PC-9 (cell line): Measurements from ENCODE around the gene ZNF335.

Source experiments
- EZH2 ChIP-seq: fragments of 200-600 bp; sonication (generic); IDR thresholded peaks from 2 replicates; pipeline ENCODE4 v1.8.0; 2017; ENCODE audit warnings: antibody characterized with exemption, low read depth
- TF ChIP-seq, protein P1 (sequence below): fragments of 200-600 bp; sonication (generic); conservative IDR thresholded peaks from 2 replicates; pipeline ENCODE4 v1.6.1; 2017; ENCODE audit warnings: mixed run types, antibody characterized with exemption, mild to moderate bottlenecking, moderate library complexity

DNA sequence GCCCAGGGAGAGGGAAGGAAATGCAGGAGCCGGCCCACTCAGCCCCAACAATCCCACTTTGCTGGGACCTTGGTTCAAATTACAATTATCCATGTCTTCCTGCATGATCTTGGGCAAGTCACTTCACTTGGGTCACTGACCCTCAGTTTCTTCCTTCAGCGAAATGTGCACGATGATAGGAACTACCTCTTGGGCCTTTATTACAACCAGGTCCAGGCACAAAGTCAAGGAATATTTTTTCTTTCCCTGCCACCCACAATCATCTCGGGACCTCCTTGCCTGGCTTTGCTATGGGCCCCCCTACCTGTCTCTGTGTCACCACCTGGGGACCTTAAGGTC is 59.7 kb downstream of the ZNF335 start:
- no peak for TF ChIP-seq EZH2
- TF ChIP-seq, protein P1, sequence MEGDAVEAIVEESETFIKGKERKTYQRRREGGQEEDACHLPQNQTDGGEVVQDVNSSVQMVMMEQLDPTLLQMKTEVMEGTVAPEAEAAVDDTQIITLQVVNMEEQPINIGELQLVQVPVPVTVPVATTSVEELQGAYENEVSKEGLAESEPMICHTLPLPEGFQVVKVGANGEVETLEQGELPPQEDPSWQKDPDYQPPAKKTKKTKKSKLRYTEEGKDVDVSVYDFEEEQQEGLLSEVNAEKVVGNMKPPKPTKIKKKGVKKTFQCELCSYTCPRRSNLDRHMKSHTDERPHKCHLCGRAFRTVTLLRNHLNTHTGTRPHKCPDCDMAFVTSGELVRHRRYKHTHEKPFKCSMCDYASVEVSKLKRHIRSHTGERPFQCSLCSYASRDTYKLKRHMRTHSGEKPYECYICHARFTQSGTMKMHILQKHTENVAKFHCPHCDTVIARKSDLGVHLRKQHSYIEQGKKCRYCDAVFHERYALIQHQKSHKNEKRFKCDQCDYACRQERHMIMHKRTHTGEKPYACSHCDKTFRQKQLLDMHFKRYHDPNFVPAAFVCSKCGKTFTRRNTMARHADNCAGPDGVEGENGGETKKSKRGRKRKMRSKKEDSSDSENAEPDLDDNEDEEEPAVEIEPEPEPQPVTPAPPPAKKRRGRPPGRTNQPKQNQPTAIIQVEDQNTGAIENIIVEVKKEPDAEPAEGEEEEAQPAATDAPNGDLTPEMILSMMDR = no peak
